Trophoblast cell (in vitro differentiated cells and primary cell): ENCODE data around the gene MYL10.

Experiments
- DNase-seq, 2 donors: peaks; one replicate each; pipeline ENCODE4 v3.0.0-alpha.2; 2016
- H2AFZ ChIP-seq: 2 replicates; pipeline ENCODE4 v1.6.1; 2013; ENCODE audit warnings: low read length, moderate library complexity, mild to moderate bottlenecking; ENCODE audit not compliant: insufficient read depth, poor library complexity
- H2AK5ac ChIP-seq: 2 replicates; pipeline ENCODE4 v1.6.1; 2013; ENCODE audit warnings: mild to moderate bottlenecking, low read length
- H2BK120ac ChIP-seq: 2 replicates; pipeline ENCODE4 v1.6.1; 2013; ENCODE audit warnings: low read length, mild to moderate bottlenecking, moderate library complexity; ENCODE audit not compliant: insufficient read depth, poor library complexity
- H2BK12ac ChIP-seq: 2 replicates; pipeline ENCODE4 v1.6.1; 2013; ENCODE audit warnings: mild to moderate bottlenecking, low read length, moderate library complexity
- H2BK5ac ChIP-seq: 2 replicates; pipeline ENCODE4 v1.6.1; 2013; ENCODE audit warnings: low read length, low read depth, moderate library complexity, mild to moderate bottlenecking; ENCODE audit not compliant: poor library complexity
- H3K14ac ChIP-seq: 2 replicates; pipeline ENCODE4 v1.6.1; 2013; ENCODE audit warnings: mild to moderate bottlenecking, low read length
- H3K18ac ChIP-seq: 2 replicates; pipeline ENCODE4 v1.6.1; 2013; ENCODE audit warnings: mild to moderate bottlenecking, low read length
- H3K23ac ChIP-seq: 2 replicates; pipeline ENCODE4 v1.6.1; 2013; ENCODE audit warnings: low read length
- H3K27ac ChIP-seq: 2 replicates; pipeline ENCODE4 v1.5.1; 2013; ENCODE audit warnings: low read depth, mild to moderate bottlenecking, inconsistent platforms, low read length, moderate library complexity
- H3K27me3 ChIP-seq: 2 replicates; pipeline ENCODE4 v1.6.1; 2013; ENCODE audit warnings: inconsistent platforms, mild to moderate bottlenecking, low read length, moderate library complexity; ENCODE audit not compliant: insufficient read depth
- H3K36me3 ChIP-seq, 2 experiments: 1 replicate in 1 of 2; 2 replicates in 1 of 2; pipeline ENCODE4 v1.6.1; 2013; ENCODE audit warnings: low read length in 2 of 2, mild to moderate bottlenecking in 2 of 2, moderate library complexity in 1 of 2; ENCODE audit not compliant: insufficient read depth in 2 of 2, control insufficient read depth in 1 of 2
- H3K4ac ChIP-seq: 2 replicates; pipeline ENCODE4 v1.6.1; 2013; ENCODE audit warnings: low read depth, mild to moderate bottlenecking, low read length, moderate library complexity
- H3K4me1 ChIP-seq, 2 experiments: 1 replicate in 1 of 2; 2 replicates in 1 of 2; pipeline ENCODE4 v1.6.1; 2013; ENCODE audit warnings: low read length in 2 of 2, mild to moderate bottlenecking in 2 of 2, moderate library complexity in 1 of 2; ENCODE audit not compliant: insufficient read depth in 2 of 2, control insufficient read depth in 1 of 2
- H3K4me2 ChIP-seq: 2 replicates; pipeline ENCODE4 v1.6.1; 2013; ENCODE audit warnings: inconsistent platforms, mild to moderate bottlenecking, low read length, moderate library complexity
- H3K4me3 ChIP-seq: 2 replicates; pipeline ENCODE4 v1.5.1; 2013; ENCODE audit warnings: mild to moderate bottlenecking, low read depth, low read length, inconsistent platforms
- H3K79me1 ChIP-seq: one replicate; pipeline ENCODE4 v1.6.1; 2013; ENCODE audit warnings: low read length
- H3K79me2 ChIP-seq: 2 replicates; pipeline ENCODE4 v1.6.1; 2013; ENCODE audit warnings: low read length, mild to moderate bottlenecking; ENCODE audit not compliant: control insufficient read depth, insufficient read depth, poor library complexity
- H3K9ac ChIP-seq: 2 replicates; pipeline ENCODE4 v1.6.1; 2013; ENCODE audit warnings: mild to moderate bottlenecking, low read length
- H3K9me3 ChIP-seq: 2 replicates; pipeline ENCODE4 v1.6.1; 2013; ENCODE audit warnings: low read depth, mild to moderate bottlenecking, control low read depth, inconsistent platforms, low read length; ENCODE audit not compliant: insufficient read depth
- H4K12ac ChIP-seq: 2 replicates; pipeline ENCODE4 v1.6.1; 2013; ENCODE audit warnings: low read depth, mild to moderate bottlenecking, low read length, moderate library complexity
- H4K8ac ChIP-seq: 2 replicates; pipeline ENCODE4 v1.6.1; 2013; ENCODE audit warnings: low read depth, mild to moderate bottlenecking, low read length, moderate library complexity
- H4K91ac ChIP-seq: one replicate; pipeline ENCODE4 v1.6.1; 2013; ENCODE audit warnings: low read depth, mild to moderate bottlenecking, low read length, moderate library complexity
- WGBS: extraction: QIAGEN DNeasy Blood & Tissue Kit; methylation state at CpG from one replicate; pipeline ENCODE4 v1.1.7; 2013; ENCODE audit warnings: missing lambda C conversion rate; ENCODE audit not compliant: insufficient read length, insufficient coverage; ENCODE audit errors: extremely low coverage; 5-methylcytosine and 5-hydroxymethylcytosine counted together

MYL10 gene

GRCh38 chr7:101578552-101578951, 50.5 kb downstream of the MYL10 start:
- no peak overlapping the region for H2AFZ ChIP-seq
- no peak overlapping the region for H3K14ac ChIP-seq
- DNase-seq: no peak
- H3K27ac ChIP-seq: no peak overlapping the region
- H3K9me3 ChIP-seq: peaks cover 9% of the 10 kb centered on the region
- no peak overlapping the region for H3K23ac ChIP-seq
- no peak overlapping the region for H2BK12ac ChIP-seq
- no CpG with 5 or more reads among the region's 1 CpG for WGBS
- no peak overlapping the region for H3K18ac ChIP-seq
- H3K4ac ChIP-seq: no peak overlapping the region
- no peak overlapping the region for H4K12ac ChIP-seq
- no peak overlapping the region for H3K9ac ChIP-seq
- no peaks in the 10 kb centered on the region for H3K79me1 ChIP-seq
- H3K27me3 ChIP-seq: no peaks in the 10 kb centered on the region
- H3K4me3 ChIP-seq: no peak overlapping the region
- H2AK5ac ChIP-seq: no peak overlapping the region
- H4K8ac ChIP-seq: no peak overlapping the region
- no peak overlapping the region for H3K4me2 ChIP-seq
- no peaks in the 10 kb centered on the region for H3K36me3 ChIP-seq
- H3K79me2 ChIP-seq: no peaks in the 10 kb centered on the region
- H2BK120ac ChIP-seq: no peak overlapping the region
- H2BK5ac ChIP-seq: no peak overlapping the region
- H4K91ac ChIP-seq: no peak overlapping the region
- H3K4me1 ChIP-seq: no peaks in the 10 kb centered on the region

DNA sequence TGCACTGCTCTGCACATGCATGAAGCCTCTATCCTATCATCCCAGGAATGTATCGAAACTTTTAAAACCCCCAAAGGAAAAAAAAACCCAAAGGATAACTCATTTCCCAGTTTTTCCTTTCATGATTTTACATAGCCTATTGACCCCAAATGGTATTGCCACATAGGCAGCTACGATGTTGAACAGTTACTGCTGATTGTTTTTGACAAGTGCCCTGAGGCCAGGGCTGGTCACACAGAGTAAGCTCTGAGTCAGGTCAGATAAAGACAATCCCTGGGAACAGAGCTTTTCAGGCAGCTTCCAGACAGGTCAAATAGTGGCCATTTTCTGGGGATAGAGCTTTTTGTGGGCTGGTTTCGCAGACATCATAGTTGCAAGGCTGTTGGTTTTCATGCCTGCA, 52.1 kb downstream of the MYL10 start:
- Histone ChIP-seq H2BK120ac (no peak overlapping the region), H3K4me3 (no peak overlapping the region), H3K4me1 (no peaks in the 10 kb centered on the region), H3K27me3 (no peaks in the 10 kb centered on the region), H2BK12ac (no peak overlapping the region), H3K27ac (no peak overlapping the region), H3K9ac (no peak overlapping the region), H4K91ac (no peak overlapping the region), H3K79me1 (no peaks in the 10 kb centered on the region), H3K14ac (no peak overlapping the region), H2BK5ac (no peak overlapping the region), H3K4ac (no peak overlapping the region), H3K79me2 (no peaks in the 10 kb centered on the region), H4K12ac (no peak overlapping the region), H2AK5ac (no peak overlapping the region), H2AFZ (no peak overlapping the region), H4K8ac (no peak overlapping the region), H3K9me3 (peaks cover 5% of the 10 kb centered on the region), H3K18ac (no peak overlapping the region), H3K23ac (no peak overlapping the region), H3K4me2 (no peak overlapping the region), H3K36me3 (no peaks in the 10 kb centered on the region)
- whole genome bisulfite sequencing: no CpG with 5 or more reads among the region's 3 CpGs
- peak in 1 of 2 donors; percentile 57 for DNase-seq

DNA sequence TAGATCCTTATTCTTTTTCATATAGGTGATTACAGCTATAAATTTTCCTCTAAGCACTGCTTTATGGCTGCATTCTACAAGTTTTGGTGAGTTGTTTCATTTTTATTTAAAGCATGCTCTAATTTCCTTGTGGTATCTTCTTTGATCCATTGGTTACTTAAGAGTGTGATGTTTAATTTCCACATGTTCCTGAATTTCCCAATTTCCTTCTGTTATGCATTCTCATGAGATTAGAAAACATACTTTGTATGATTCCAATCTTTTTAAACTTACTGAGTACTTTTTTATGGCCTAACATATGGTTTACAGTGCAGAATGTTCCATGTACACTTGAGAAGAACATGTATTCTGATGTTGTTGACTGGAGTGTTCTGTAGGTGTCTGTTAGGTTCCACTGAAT, 53.4 kb downstream of the MYL10 start:
- H4K91ac ChIP-seq: no peak overlapping the region

GRCh38 chr7:101575168-101575567, 53.9 kb downstream of the MYL10 start:
- Histone ChIP-seq H3K79me2 (no peaks in the 10 kb centered on the region), H2BK5ac (no peak overlapping the region), H3K23ac (no peak overlapping the region), H4K8ac (no peak overlapping the region), H3K36me3 (no peaks in the 10 kb centered on the region), H4K91ac (no peak overlapping the region), H3K9ac (no peak overlapping the region), H4K12ac (no peak overlapping the region), H3K4me2 (no peak overlapping the region), H3K79me1 (no peaks in the 10 kb centered on the region), H2BK12ac (no peak overlapping the region), H2AK5ac (no peak overlapping the region), H3K27ac (no peak overlapping the region), H2AFZ (no peak overlapping the region), H3K18ac (no peak overlapping the region), H3K4ac (no peak overlapping the region), H2BK120ac (no peak overlapping the region), H3K9me3 (peaks cover 5% of the 10 kb centered on the region), H3K27me3 (no peaks in the 10 kb centered on the region), H3K4me3 (no peak overlapping the region), H3K14ac (no peak overlapping the region), H3K4me1 (no peaks in the 10 kb centered on the region)
- DNase-seq: no peak
- no CpG with 5 or more reads among the region's 2 CpGs for WGBS

More for the DNA sequence above, 53.4 kb downstream of the MYL10 start:
- no peak overlapping the region for H3K4me2 ChIP-seq
- H3K9me3 ChIP-seq: peaks cover 5% of the 10 kb centered on the region
- no peak overlapping the region for H3K18ac ChIP-seq
- H3K79me2 ChIP-seq: no peaks in the 10 kb centered on the region
- no peak overlapping the region for H2BK120ac ChIP-seq
- no peak overlapping the region for H4K12ac ChIP-seq
- no peak overlapping the region for H3K4me3 ChIP-seq
- no peak overlapping the region for H3K27ac ChIP-seq
- no peak overlapping the region for H2BK5ac ChIP-seq
- no peak overlapping the region for H3K4ac ChIP-seq
- no peak overlapping the region for H2AK5ac ChIP-seq
- no peaks in the 10 kb centered on the region for H3K36me3 ChIP-seq
- H3K23ac ChIP-seq: no peak overlapping the region
- H2AFZ ChIP-seq: no peak overlapping the region
- no peak overlapping the region for H3K9ac ChIP-seq
- H3K27me3 ChIP-seq: no peaks in the 10 kb centered on the region
- no peaks in the 10 kb centered on the region for H3K79me1 ChIP-seq
- H4K8ac ChIP-seq: no peak overlapping the region
- peak in 1 of 2 donors; percentile 47 for DNase-seq
- H2BK12ac ChIP-seq: no peak overlapping the region
- H3K14ac ChIP-seq: no peak overlapping the region
- H3K4me1 ChIP-seq: no peaks in the 10 kb centered on the region
